AG04450 (cell line): Measurements from ENCODE around the gene BCKDHA. TPM values are rescaled to one million over a fixed set of nuclear protein-coding genes. Genes with fewer than 3 reads are reported as not detected.

Source experiments
- CTCF ChIA-PET: fragments of 300-600, 350-600 bp; formaldehyde crosslinking; extraction: SDS; loops from one replicate; lab custom pipeline; 2022; ENCODE audit warnings: antibody characterized with exemption, inconsistent platforms; lab: Charles Lee
- POLR2A ChIA-PET: fragments of 350-600 bp; formaldehyde crosslinking; extraction: SDS; loops from one replicate; lab custom pipeline; 2021; ENCODE audit warnings: antibody characterized with exemption, inconsistent platforms; lab: Yijun Ruan, JAX
- DNase-seq: peaks from one replicate; pipeline ENCODE4 v3.0.0-alpha.2; 2011; ENCODE audit warnings: low read depth, low spot score
- H3K27ac ChIP-seq: one replicate; pipeline ENCODE4 v1.5.1; 2012; ENCODE audit warnings: low read depth, low read length, control low read depth
- H3K27me3 ChIP-seq: one replicate; pipeline ENCODE4 v1.6.0; 2012; ENCODE audit warnings: low read length; ENCODE audit not compliant: control insufficient read depth, insufficient read depth
- H3K4me3 ChIP-seq: 2 replicates; pipeline ENCODE4 v1.5.1; 2011; ENCODE audit warnings: mild to moderate bottlenecking, low read depth, low read length, control low read depth
- H3K9me3 ChIP-seq: 2 replicates; pipeline ENCODE4 v1.5.1; 2012; ENCODE audit warnings: low read length; ENCODE audit not compliant: control insufficient read depth, insufficient read depth
- CTCF ChIP-seq: IDR thresholded peaks from 2 replicates; pipeline ENCODE4 v1.5.1; 2011; ENCODE audit warnings: low read depth, low read length, control low read depth, inconsistent platforms
- polyA plus RNA-seq: library from polyadenylated mRNA; depleted of rRNA; stranded (reverse); fragments of >200 nt; gene quantifications from 2 replicates; pipeline ENCODE4 v1.2.3, GENCODE V29; 2011

Gene BCKDHA
- polyA plus RNA-seq, 1 experiment, result 15.3 TPM

GRCh38 chr19:41411100-41411967 lies 13.7 kb downstream of the BCKDHA start:
- Histone ChIP-seq H3K27me3 (no peaks in the 10 kb centered on the region), H3K4me3 (no peak overlapping the region), H3K27ac (no peak overlapping the region), H3K9me3 (no peaks in the 10 kb centered on the region)
- CTCF ChIA-PET, result no interaction called here
- no peak for DNase-seq
- POLR2A ChIA-PET, result no interaction called here
- TF ChIP-seq CTCF, result no peak

DNA sequence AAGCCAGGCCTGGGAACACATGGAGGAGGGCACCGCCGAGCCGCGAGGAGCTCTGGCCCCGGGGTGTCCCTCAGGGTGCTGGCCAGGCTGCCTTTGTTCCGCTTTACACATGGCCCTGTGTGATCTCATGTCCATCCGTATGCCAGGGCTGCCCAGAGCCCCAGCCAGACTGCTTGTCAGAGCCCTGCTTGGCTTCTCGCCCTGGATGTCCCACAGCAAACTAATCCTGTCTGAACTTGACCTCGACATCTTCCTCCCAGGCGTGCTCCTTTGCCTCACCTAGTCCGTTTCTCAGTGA lies 14.3 kb downstream of the BCKDHA start:
- TF ChIP-seq CTCF, result no peak
- Histone ChIP-seq H3K27ac (no peak overlapping the region), H3K9me3 (no peaks in the 10 kb centered on the region), H3K4me3 (no peak overlapping the region), H3K27me3 (no peaks in the 10 kb centered on the region)
- POLR2A ChIA-PET, result no interaction called here
- no peak for DNase-seq
- CTCF ChIA-PET, result no interaction called here

GRCh38 chr19:41412953-41413352 lies 15.3 kb downstream of the BCKDHA start:
- POLR2A ChIA-PET, result no interaction called here
- CTCF ChIA-PET, result interaction anchor here (0.6 kb wide), 1 partner anchor 61 kb away, joined by 3 read pairs; no protein-coding TSS in a partner anchor
- Histone ChIP-seq H3K27me3 (no peaks in the 10 kb centered on the region), H3K27ac (no peak overlapping the region), H3K9me3 (no peaks in the 10 kb centered on the region), H3K4me3 (no peak overlapping the region)
- TF ChIP-seq CTCF, result no peak
- no peak for DNase-seq

- Histone ChIP-seq H3K27ac (no peak overlapping the region), H3K9me3 (no peaks in the 10 kb centered on the region), H3K4me3 (no peak overlapping the region), H3K27me3 (no peaks in the 10 kb centered on the region)
- CTCF ChIA-PET, result no interaction called here
- TF ChIP-seq CTCF, result no peak
- no peak for DNase-seq
- POLR2A ChIA-PET, result no interaction called here
Observed at GRCh38 chr19:41413947-41414346, 16.3 kb downstream of the BCKDHA start.

DNA sequence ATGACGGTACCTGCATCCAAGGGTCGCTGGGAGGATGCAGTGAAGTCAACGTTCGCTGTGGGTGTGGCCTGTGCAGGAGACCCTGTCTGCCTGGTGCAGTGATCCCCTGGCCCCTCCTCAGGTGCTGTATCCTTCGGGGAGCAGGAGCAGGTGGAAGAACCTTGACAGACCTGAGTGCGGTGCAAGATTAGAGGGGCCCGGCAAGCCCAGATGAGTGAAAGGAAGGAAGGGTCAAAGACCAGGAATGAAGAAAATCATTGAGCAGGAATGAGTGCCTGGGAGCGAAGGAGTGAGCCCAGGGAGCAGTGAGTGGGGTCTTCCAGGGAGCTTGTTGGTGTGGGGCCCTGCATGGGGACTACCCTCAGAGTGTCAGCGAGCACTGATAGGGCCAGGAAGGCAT lies 16.8 kb downstream of the BCKDHA start:
- Histone ChIP-seq H3K27ac (no peak overlapping the region), H3K9me3 (no peaks in the 10 kb centered on the region), H3K4me3 (no peak overlapping the region), H3K27me3 (no peaks in the 10 kb centered on the region)
- POLR2A ChIA-PET, result no interaction called here
- CTCF ChIA-PET, result no interaction called here
- DNase-seq, result no peak
- TF ChIP-seq CTCF, result no peak
